ENCODE results near the gene ITPR1. TPM values are rescaled to one million over a fixed set of nuclear protein-coding genes. Genes with fewer than 3 reads are reported as not detected.

The ITPR1 gene
- total and polyA plus RNA-seq, 12 donors = 9.7 to 40.3 (median 18.8) TPM

DNA sequence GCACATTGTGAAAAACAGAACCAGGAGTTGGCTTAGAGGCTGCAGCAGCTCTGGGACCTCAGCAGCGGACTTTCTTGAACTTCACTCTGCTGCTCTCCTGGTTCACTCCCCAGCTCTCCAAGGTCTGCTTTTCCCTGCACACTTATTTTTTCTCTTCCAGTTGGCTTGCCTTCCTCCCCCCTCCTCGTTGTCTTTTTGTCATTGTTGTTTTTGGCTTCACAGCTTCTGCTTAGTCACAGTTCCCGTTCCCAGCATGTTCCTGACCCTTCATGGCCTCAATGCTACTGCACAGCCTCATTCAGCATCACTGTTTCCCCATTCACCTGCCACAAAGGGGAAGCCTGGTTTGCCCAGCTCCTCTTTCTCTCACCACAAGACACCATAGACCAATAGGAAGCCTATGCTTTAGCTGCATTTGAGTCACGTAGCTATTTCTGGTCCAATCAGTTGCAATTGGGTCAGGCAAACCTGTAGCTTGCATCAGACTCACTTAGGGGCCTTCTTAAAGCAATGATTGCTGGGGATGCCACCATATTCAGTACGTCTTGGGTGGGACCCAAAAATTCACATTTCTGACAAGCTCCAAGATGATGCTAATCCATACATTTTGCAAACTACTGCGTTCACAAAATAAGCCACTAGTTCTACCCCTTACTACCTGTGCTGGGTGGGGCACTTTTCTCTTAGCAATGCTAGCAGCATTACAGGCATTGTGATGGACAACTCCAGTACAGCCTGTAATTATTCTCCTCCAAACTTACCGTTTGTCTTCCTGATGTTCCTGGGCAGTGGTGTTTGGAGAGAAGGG lies 18.3 kb upstream of the ITPR1 start:
- Histone ChIP-seq H3K27me3 (no peaks in the 10 kb centered on the region), H3K9me3 (no peaks in the 10 kb centered on the region), H3K4me1 (peaks cover 0 to 56% (median 7%) of the 10 kb centered on the region in 9 donors), H3K4me3 (peak overlapping the region in 1 of 10 donors; percentile 28), H3K27ac (peak overlapping the region in 9 of 10 donors; percentile 25 to 88 (median 44)), H3K36me3 (no peaks in the 10 kb centered on the region)
- ATAC-seq (peak; percentile 75 to 91 (median 88)), DNase-seq (peak in 1 of 2 donors; percentile 67)
- 57 to 59% methylated on average over 7 of the region's 7 CpGs for WGBS, 2 donors
- intact Hi-C loops (cut with DNase I) = no loop called here
- TF ChIP-seq, protein P1, sequence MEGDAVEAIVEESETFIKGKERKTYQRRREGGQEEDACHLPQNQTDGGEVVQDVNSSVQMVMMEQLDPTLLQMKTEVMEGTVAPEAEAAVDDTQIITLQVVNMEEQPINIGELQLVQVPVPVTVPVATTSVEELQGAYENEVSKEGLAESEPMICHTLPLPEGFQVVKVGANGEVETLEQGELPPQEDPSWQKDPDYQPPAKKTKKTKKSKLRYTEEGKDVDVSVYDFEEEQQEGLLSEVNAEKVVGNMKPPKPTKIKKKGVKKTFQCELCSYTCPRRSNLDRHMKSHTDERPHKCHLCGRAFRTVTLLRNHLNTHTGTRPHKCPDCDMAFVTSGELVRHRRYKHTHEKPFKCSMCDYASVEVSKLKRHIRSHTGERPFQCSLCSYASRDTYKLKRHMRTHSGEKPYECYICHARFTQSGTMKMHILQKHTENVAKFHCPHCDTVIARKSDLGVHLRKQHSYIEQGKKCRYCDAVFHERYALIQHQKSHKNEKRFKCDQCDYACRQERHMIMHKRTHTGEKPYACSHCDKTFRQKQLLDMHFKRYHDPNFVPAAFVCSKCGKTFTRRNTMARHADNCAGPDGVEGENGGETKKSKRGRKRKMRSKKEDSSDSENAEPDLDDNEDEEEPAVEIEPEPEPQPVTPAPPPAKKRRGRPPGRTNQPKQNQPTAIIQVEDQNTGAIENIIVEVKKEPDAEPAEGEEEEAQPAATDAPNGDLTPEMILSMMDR (IDR thresholded peaks at IDR 0.05) = no peak

DNA sequence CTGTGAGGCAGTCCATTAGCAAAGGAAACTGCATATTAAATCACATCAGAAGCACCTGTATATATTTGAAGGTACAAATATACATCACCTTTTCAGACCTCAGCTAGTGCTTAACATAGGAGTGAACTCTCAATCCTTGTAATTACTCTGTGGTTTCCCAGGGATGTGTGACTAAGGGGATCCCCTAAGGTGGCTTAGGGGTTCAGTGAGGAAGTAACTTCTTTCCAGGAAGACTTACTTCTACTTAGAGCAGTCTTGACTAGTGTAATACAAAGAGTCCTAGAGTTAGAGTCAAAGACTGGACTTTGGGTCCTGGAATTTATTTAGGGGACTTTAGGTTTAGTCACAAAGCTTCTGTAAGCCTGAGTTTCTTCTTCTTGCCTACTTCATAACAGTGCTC lies 17.3 kb upstream of the ITPR1 start:
- no peaks in the 10 kb centered on the region for H3K9me3 ChIP-seq
- H3K27ac ChIP-seq = peak overlapping the region in 3 of 10 donors; percentile 25 to 88 (median 31)
- H3K4me1 ChIP-seq = peaks cover 0 to 56% (median 7%) of the 10 kb centered on the region in 9 donors
- H3K36me3 ChIP-seq = no peaks in the 10 kb centered on the region
- H3K27me3 ChIP-seq = no peaks in the 10 kb centered on the region
- TF ChIP-seq, protein P1 (IDR thresholded peaks at IDR 0.05) = no peak
- ATAC-seq = no peak
- no peak for DNase-seq
- intact Hi-C loops (cut with DNase I) = no loop called here
- H3K4me3 ChIP-seq = no peak overlapping the region

DNA sequence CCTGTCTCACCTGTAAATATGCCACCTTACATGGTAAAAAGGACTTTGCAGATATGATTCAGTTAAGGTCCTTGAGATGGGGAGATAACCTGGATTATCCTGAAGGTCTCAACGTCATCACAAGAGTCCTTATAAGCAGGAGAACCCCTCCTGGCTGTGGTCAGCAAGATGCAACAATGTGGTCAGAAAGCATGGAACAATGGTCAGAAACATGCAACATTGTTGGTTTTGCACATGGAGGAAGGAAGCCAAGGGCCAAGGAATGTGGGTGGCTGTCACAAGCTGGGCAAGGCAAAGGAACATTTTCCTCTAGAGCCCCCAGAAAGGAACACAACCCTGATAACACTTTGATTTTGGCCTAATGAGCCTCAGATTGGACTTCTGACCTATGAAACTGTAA lies 16.7 kb upstream of the ITPR1 start:
- peak overlapping the region in 2 of 10 donors; percentile 17 to 88 for H3K27ac ChIP-seq
- no peak for DNase-seq
- H3K4me1 ChIP-seq = peaks cover 0 to 56% (median 7%) of the 10 kb centered on the region in 9 donors
- no peak overlapping the region for H3K4me3 ChIP-seq
- WGBS, 2 donors = 50 to 56% methylated on average over 1 of the region's 1 CpG
- intact Hi-C loops (cut with DNase I) = no loop called here
- no peaks in the 10 kb centered on the region for H3K27me3 ChIP-seq
- TF ChIP-seq, protein P1 (IDR thresholded peaks at IDR 0.05) = no peak
- ATAC-seq = no peak
- no peaks in the 10 kb centered on the region for H3K36me3 ChIP-seq
- no peaks in the 10 kb centered on the region for H3K9me3 ChIP-seq

DNA sequence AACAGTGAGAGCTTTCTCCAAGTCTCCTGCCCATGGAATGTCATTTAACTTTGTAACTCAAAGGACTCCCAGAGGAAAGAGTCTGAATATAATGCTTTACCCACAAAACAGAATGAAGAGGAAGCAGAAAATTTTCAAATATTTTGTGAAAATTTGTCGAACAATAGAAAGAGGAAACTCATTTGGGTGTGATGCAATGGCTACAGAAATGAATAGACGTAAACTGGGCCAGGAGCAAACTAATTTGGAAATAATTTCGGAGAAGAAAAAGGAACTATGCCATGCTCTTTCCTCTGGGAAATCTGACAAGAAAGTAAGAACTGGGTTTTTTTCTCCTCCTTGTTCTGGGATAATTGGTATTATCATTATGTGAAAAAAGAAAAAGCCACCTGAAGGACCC lies 14.9 kb upstream of the ITPR1 start:
- intact Hi-C loops (cut with DNase I) = no loop called here
- no peak for DNase-seq
- WGBS, 2 donors = 59 to 65% methylated on average over 3 of the region's 3 CpGs
- Histone ChIP-seq H3K4me3 (no peak overlapping the region), H3K27me3 (no peaks in the 10 kb centered on the region), H3K9me3 (no peaks in the 10 kb centered on the region), H3K27ac (peak overlapping the region in 4 of 10 donors; percentile 42 to 81 (median 58)), H3K36me3 (no peaks in the 10 kb centered on the region), H3K4me1 (peaks cover 0 to 56% (median 7%) of the 10 kb centered on the region in 9 donors)
- TF ChIP-seq, protein P1 (IDR thresholded peaks at IDR 0.05) = no peak
- peak in 3 of 8 donors; percentile 6 to 41 (median 40) for ATAC-seq

All from heart right ventricle (tissue), 16 donors.